SK-N-SH (cell line): Measurements from ENCODE around the gene HUS1B. TPM values are rescaled to one million over a fixed set of nuclear protein-coding genes. Genes with fewer than 3 reads are reported as not detected.

Experiments
- CTCF ChIA-PET: fragments of 300-600, 350-600 bp; formaldehyde crosslinking; extraction: SDS; loops from one replicate; lab custom pipeline; 2021; lab: Yijun Ruan, JAX
- POLR2A ChIA-PET: fragments of 350-600 bp; sonication (Branson Sonifier 250); formaldehyde crosslinking; extraction: SDS; loops from one replicate; lab custom pipeline; 2020; ENCODE audit warnings: antibody characterized with exemption, inconsistent platforms; lab: Yijun Ruan, JAX
- DNase-seq: peaks from one replicate; pipeline ENCODE4 v3.0.0; 2012
- H2AFZ ChIP-seq: fragments of 200-600 bp; sonication (generic); 2 replicates; pipeline ENCODE4 v1.8.1; 2016; ENCODE audit warnings: antibody characterized with exemption, mild to moderate bottlenecking, low read depth
- H3F3A ChIP-seq: fragments of 200-600 bp; sonication (generic); replicated peaks from 2 replicates; pipeline ENCODE3; 2016; ENCODE audit warnings: antibody characterized with exemption, mild to moderate bottlenecking; ENCODE audit not compliant: insufficient read depth
- H3K27ac ChIP-seq, 2 experiments: fragments of 200-500 bp in 1 of 2; fragments of 200-600 bp in 1 of 2; sonication (Bioruptor generic) in 1 of 2; sonication (generic), shearing (Covaris generic) in 1 of 2; 2 replicates each; pipeline versions ENCODE4 v1.5.1 to v1.6.1; 2014 to 2016; ENCODE audit warnings: low read depth in 2 of 2, inconsistent platforms in 1 of 2, low read length in 1 of 2, mild to moderate bottlenecking in 1 of 2, mixed read lengths in 1 of 2
- H3K27me3 ChIP-seq: fragments of 200-600 bp; sonication (generic), shearing (Covaris generic); 2 replicates; pipeline ENCODE4 v1.6.1; 2016; ENCODE audit warnings: mixed run types; ENCODE audit not compliant: insufficient read depth
- H3K36me3 ChIP-seq, 2 experiments: fragments of 200-500 bp in 1 of 2; fragments of 200-600 bp in 1 of 2; sonication (Bioruptor generic) in 1 of 2; sonication (generic) in 1 of 2; replicated peaks in 1 of 2; 2 replicates each; pipeline versions ENCODE3 to v1.5.1; 2014 to 2016; ENCODE audit warnings: low read length in 1 of 2, mild to moderate bottlenecking in 1 of 2; ENCODE audit not compliant: insufficient read depth in 2 of 2, control insufficient read depth in 1 of 2
- H3K4me1 ChIP-seq, 2 experiments: fragments of 200-500 bp in 1 of 2; fragments of 200-600 bp in 1 of 2; sonication (Bioruptor generic) in 1 of 2; sonication (generic), shearing (Covaris generic) in 1 of 2; 2 replicates each; pipeline versions ENCODE4 v1.5.1 to v1.6.1; 2014 to 2016; ENCODE audit warnings: low read depth in 1 of 2, low read length in 1 of 2, mixed run types in 1 of 2; ENCODE audit not compliant: insufficient read depth in 2 of 2, control insufficient read depth in 1 of 2
- H3K4me2 ChIP-seq: fragments of 200-600 bp; sonication (generic), shearing (Covaris generic); 2 replicates; pipeline ENCODE4 v1.6.1; 2017; ENCODE audit warnings: mixed run types
- H3K4me3 ChIP-seq, 2 experiments: fragments of 200-500 bp in 1 of 2; fragments of 200-600 bp in 1 of 2; sonication (Bioruptor generic) in 1 of 2; sonication (generic), shearing (Covaris generic) in 1 of 2; 2 replicates each; pipeline versions ENCODE4 v1.5.1 to v1.8.1; 2014 to 2016; ENCODE audit warnings: low read depth in 2 of 2, inconsistent platforms in 1 of 2, low read length in 1 of 2, mild to moderate bottlenecking in 1 of 2, mixed read lengths in 1 of 2, moderate library complexity in 1 of 2
- H3K79me2 ChIP-seq: fragments of 200-600 bp; sonication (generic); 2 replicates; pipeline ENCODE4 v1.8.1; 2017; ENCODE audit warnings: mild to moderate bottlenecking; ENCODE audit not compliant: insufficient read depth
- H3K9ac ChIP-seq: fragments of 200-600 bp; sonication (generic); 2 replicates; pipeline ENCODE4 v1.6.1; 2017; ENCODE audit warnings: mixed run types
- H3K9me2 ChIP-seq: fragments of 200-600 bp; sonication (generic); 2 replicates; pipeline ENCODE4 v1.6.1; 2017; ENCODE audit warnings: mixed run types
- H3K9me3 ChIP-seq: fragments of 200-600 bp; sonication (generic); 2 replicates; pipeline ENCODE4 v1.6.1; 2017; ENCODE audit warnings: mixed run types, mild to moderate bottlenecking, moderate library complexity
- H4K20me1 ChIP-seq: fragments of 200-600 bp; sonication (generic); 2 replicates; pipeline ENCODE4 v1.6.1; 2017; ENCODE audit warnings: mild to moderate bottlenecking, mixed run types; ENCODE audit not compliant: insufficient read depth
- CTCF ChIP-seq: fragments of 200-600 bp; sonication (generic); IDR thresholded peaks from 2 replicates; pipeline ENCODE4 v1.6.1; 2017; ENCODE audit warnings: antibody characterized with exemption, mild to moderate bottlenecking, moderate library complexity
- FOSL2 ChIP-seq: IDR thresholded peaks from 2 replicates; pipeline ENCODE4 v1.4.0; 2012; ENCODE audit warnings: low read depth, mild to moderate bottlenecking, moderate library complexity, borderline replicate concordance
- GATA2 ChIP-seq: sonication (generic); formaldehyde crosslinking; IDR thresholded peaks from 2 replicates; pipeline ENCODE4 v1.5.0; 2020; ENCODE audit warnings: mild to moderate bottlenecking, missing genetic modification reagents
- IRF3 ChIP-seq: fragments of 150-350 bp; IDR thresholded peaks from 2 replicates; pipeline ENCODE4 v1.6.1; 2016; ENCODE audit warnings: mild to moderate bottlenecking, low read depth, low read length
- JUND ChIP-seq: IDR thresholded peaks from 2 replicates; pipeline ENCODE4 v1.4.0; 2012
- RAD21 ChIP-seq: IDR thresholded peaks from 2 replicates; pipeline ENCODE4 v1.6.1; 2012; ENCODE audit warnings: mild to moderate bottlenecking, low read length
- REST ChIP-seq: IDR thresholded peaks from 2 replicates; pipeline ENCODE4 v1.6.1; 2012; ENCODE audit warnings: mild to moderate bottlenecking, low read depth, low read length, moderate library complexity
- RFX5 ChIP-seq: IDR thresholded peaks from 2 replicates; pipeline ENCODE4 v1.6.1; 2012; ENCODE audit warnings: mild to moderate bottlenecking, improper control_type of control experiment, low read length
- WGBS: methylation state at CpG from one replicate; pipeline ENCODE4 v1.1.6; 2017; ENCODE audit warnings: low lambda C conversion rate; 5-methylcytosine and 5-hydroxymethylcytosine counted together
- polyA plus RNA-seq, 3 experiments: library from polyadenylated mRNA; depleted of rRNA; stranded (reverse); fragments of >200 nt; gene quantifications; 2 replicates each; pipeline ENCODE4 v1.2.3, GENCODE V29; 2012

Gene HUS1B
- polyA plus RNA-seq, 1 of the 3 experiments (the other 2 are of a cell fraction): 0.30 TPM

GRCh38 chr6:617456-618100 lies 39.3 kb downstream of the HUS1B start (continued):
- TF ChIP-seq CTCF (no peak), RFX5 (no peak), JUND (no peak), REST (no peak), IRF3 (no peak)

- Histone ChIP-seq H3K79me2 (no peaks in the 10 kb centered on the region), H2AFZ (no peak overlapping the region), H3K9me3 (no peaks in the 10 kb centered on the region), H4K20me1 (no peaks in the 10 kb centered on the region), H3K27ac (no peak overlapping the region), H3K4me3 (no peak overlapping the region), H3K36me3 (peaks cover 11 to 18% of the 10 kb centered on the region in 2 experiments), H3K9ac (no peak overlapping the region), H3K27me3 (no peaks in the 10 kb centered on the region), H3K4me2 (no peak overlapping the region), H3F3A (no peaks in the 10 kb centered on the region), H3K9me2 (no peaks in the 10 kb centered on the region), H3K4me1 (no peaks in the 10 kb centered on the region; a peak in 1 of 4 replicates)
- TF ChIP-seq RAD21 (no peak), GATA2 (CRISPR knock-in tag) (no peak), FOSL2 (no peak), RFX5 (no peak)
- 85% methylated on average over 5 of the region's 7 CpGs for WGBS
- POLR2A ChIA-PET: no interaction called here
- DNase-seq: no peak
- CTCF ChIA-PET: interaction anchor here (1.1 kb wide), 1 partner anchor 87 kb away, joined by 3 read pairs; no protein-coding TSS in a partner anchor
Observed at GRCh38 chr6:613981-614380, 42.9 kb downstream of the HUS1B start.
